ENCODE results near the gene NSFL1C. TPM values are rescaled to one million over a fixed set of nuclear protein-coding genes. Genes with fewer than 3 reads are reported as not detected.

The NSFL1C gene
- polyA plus RNA-seq, 2 of the 4 experiments (the other 2 are of a cell fraction) = 56.6 to 136 TPM

GRCh38 chr20:1472556-1473245 is 6.1 kb upstream of the NSFL1C start:
- ChIA-PET POLR2A (no interaction called here), CTCF (interaction anchor here (1.0 to 12.5 kb wide), 6 partner anchors 17 to 654 kb away, joined by 3 to 306 read pairs (median 6); no protein-coding TSS in a partner anchor)
- Histone ChIP-seq H3K4me2 (no peak overlapping the region; the same call in 2 of the 3 replicates), H3K4me3 (no peak overlapping the region), H3K9me3 (no peaks in the 10 kb centered on the region), H3K27ac (peak overlapping the region in 1 of 2 experiments; percentile 29; a peak in 1 of 6 replicates), H3K4me1 (peaks cover 30% of the 10 kb centered on the region)
- DNase-seq (ENCODE audit: low read depth in 1 of 2, low spot score in 1 of 2) (no peak), ATAC-seq (no peak), FAIRE-seq (no peak)
- WGBS (ENCODE audit: missing lambda C conversion rate) = 82% methylated on average over 9 of the region's 9 CpGs
- no peak for TF ChIP-seq PBX3 (IDR thresholded peaks at IDR 0.05)

DNA sequence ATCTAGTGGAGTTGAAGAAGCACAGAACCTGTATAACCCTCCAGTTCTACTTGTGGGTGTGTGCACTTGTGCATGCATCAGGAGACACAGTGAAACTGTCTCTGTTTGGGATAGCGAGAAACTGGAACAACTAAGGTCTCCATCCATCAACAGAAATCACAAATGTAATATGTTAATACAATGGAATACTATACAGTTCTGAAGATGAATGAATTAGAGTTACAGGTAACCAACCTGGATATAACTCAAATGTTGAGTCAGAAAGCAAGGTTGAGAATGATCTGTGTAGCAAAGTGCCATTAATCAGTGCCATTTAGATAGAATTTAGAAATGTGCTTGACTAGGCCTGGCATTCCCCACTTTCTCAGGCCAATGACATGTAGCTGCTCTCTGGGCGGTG is 4.6 kb upstream of the NSFL1C start:
- CTCF ChIA-PET = interaction anchor here (0.6 to 12.5 kb wide), 3 partner anchors 29 to 260 kb away, joined by 3 to 306 read pairs (median 4); no protein-coding TSS in a partner anchor
- WGBS (ENCODE audit: missing lambda C conversion rate) = 87% methylated on average over 2 of the region's 2 CpGs

GRCh38 chr20:1469925-1470571 is 3.4 kb upstream of the NSFL1C start:
- Histone ChIP-seq H3K4me3 (peak overlapping the region; percentile 18; the same call in 1 of the 3 replicates), H3K27ac (peak overlapping the region; percentile 77 to 89), H3K4me2 (peak overlapping the region; percentile 91), H3K9me3 (no peaks in the 10 kb centered on the region), H3K4me1 (peaks cover 43% of the 10 kb centered on the region)
- DNase-seq (ENCODE audit: low read depth in 1 of 2, low spot score in 1 of 2) (peak; percentile 91 to 98), ATAC-seq (peak; percentile 66 to 81), FAIRE-seq (peak; percentile 99)
- CTCF ChIA-PET = interaction anchor here (0.7 to 12.5 kb wide), 17 partner anchors 8 to 349 kb away, joined by 3 to 306 read pairs (median 4); no protein-coding TSS in a partner anchor
- POLR2A ChIA-PET = no interaction called here
- WGBS (ENCODE audit: missing lambda C conversion rate) = 18% methylated on average over 11 of the region's 11 CpGs
- TF ChIP-seq CEBPB (IDR thresholded peaks at IDR 0.05) = peak in 1 of 2 experiments; percentile 26; a peak in 1 of 4 replicates
- no peak for TF ChIP-seq CBX2 (IDR thresholded peaks at IDR 0.05; ENCODE audit: borderline replicate concordance, low read depth)
- TF ChIP-seq FOSL2 (IDR thresholded peaks at IDR 0.05) = peak; percentile 71
- peak; percentile 96 for TF ChIP-seq FOSL2 (CRISPR knock-in tag; IDR thresholded peaks at IDR 0.05)
- no peak for TF ChIP-seq ELK1 (IDR thresholded peaks at IDR 0.05; ENCODE audit: low read depth, low read length)
- TF ChIP-seq MAFK (IDR thresholded peaks at IDR 0.05; ENCODE audit: partially characterized antibody) = peak; percentile 66
- no peak for TF ChIP-seq PBX3 (IDR thresholded peaks at IDR 0.05)
- no peak for TF ChIP-seq REST (IDR thresholded peaks at IDR 0.05)
- TF ChIP-seq USF2 (IDR thresholded peaks at IDR 0.05) = no peak
- TF ChIP-seq SREBF2 (IDR thresholded peaks at IDR 0.05) = no peak
- TF ChIP-seq POLR2AphosphoS2 (conservative IDR thresholded peaks at IDR 0.05; ENCODE audit: low read length) = no peak
- TF ChIP-seq KDM5A (IDR thresholded peaks at IDR 0.05) = 0 out of 2 replicates have a peak, but pooled peaks have one; percentile 46
- TF ChIP-seq JUN (IDR thresholded peaks at IDR 0.05) = peak in 1 of 2 experiments; percentile 52; a peak in 1 of 5 replicates
- peak; percentile 41; the same call in 1 of the 2 replicates for TF ChIP-seq MYC (IDR thresholded peaks at IDR 0.05; ENCODE audit: borderline replicate concordance, low read length)
- TF ChIP-seq SMC3 (IDR thresholded peaks at IDR 0.05) = peak; percentile 86
- no peak for TF ChIP-seq TFCP2L1 (CRISPR knock-in tag; IDR thresholded peaks at IDR 0.05)
- TF ChIP-seq, protein P1, sequence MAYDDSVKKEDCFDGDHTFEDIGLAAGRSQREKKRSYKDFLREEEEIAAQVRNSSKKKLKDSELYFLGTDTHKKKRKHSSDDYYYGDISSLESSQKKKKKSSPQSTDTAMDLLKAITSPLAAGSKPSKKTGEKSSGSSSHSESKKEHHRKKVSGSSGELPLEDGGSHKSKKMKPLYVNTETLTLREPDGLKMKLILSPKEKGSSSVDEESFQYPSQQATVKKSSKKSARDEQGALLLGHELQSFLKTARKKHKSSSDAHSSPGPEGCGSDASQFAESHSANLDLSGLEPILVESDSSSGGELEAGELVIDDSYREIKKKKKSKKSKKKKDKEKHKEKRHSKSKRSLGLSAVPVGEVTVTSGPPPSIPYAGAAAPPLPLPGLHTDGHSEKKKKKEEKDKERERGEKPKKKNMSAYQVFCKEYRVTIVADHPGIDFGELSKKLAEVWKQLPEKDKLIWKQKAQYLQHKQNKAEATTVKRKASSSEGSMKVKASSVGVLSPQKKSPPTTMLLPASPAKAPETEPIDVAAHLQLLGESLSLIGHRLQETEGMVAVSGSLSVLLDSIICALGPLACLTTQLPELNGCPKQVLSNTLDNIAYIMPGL (CRISPR knock-in tag; IDR thresholded peaks at IDR 0.05; ENCODE audit: borderline replicate concordance) = no peak
- TF ChIP-seq PHF8 (IDR thresholded peaks at IDR 0.05; ENCODE audit: borderline replicate concordance, low read depth) = no peak

More for the DNA sequence above, 4.6 kb upstream of the NSFL1C start:
- ATAC-seq = no peak
- H3K27ac ChIP-seq = peak overlapping the region in 1 of 2 experiments; percentile 79; a peak in 3 of 6 replicates
- H3K9me3 ChIP-seq = no peaks in the 10 kb centered on the region
- no peak for DNase-seq (ENCODE audit: low read depth in 1 of 2, low spot score in 1 of 2)
- FAIRE-seq = no peak
- peak overlapping the region; percentile 91; the same call in 2 of the 3 replicates for H3K4me2 ChIP-seq
- POLR2A ChIA-PET = no interaction called here
- peaks cover 36% of the 10 kb centered on the region for H3K4me1 ChIP-seq
- H3K4me3 ChIP-seq = no peak overlapping the region
- no peak for TF ChIP-seq NPAS2 (CRISPR knock-in tag; IDR thresholded peaks at IDR 0.05; ENCODE audit: borderline replicate concordance)
- TF ChIP-seq HOXB13 (CRISPR knock-in tag; IDR thresholded peaks at IDR 0.05; ENCODE audit: low read depth) = no peak
- no peak for TF ChIP-seq ZC3H11A (IDR thresholded peaks at IDR 0.05)
- no peak for TF ChIP-seq ZFP36 (IDR thresholded peaks at IDR 0.05; ENCODE audit: borderline replicate concordance, partially characterized antibody)

Data from A549 (cell line).